Ovary (tissue), 9 donors: ENCODE data around the gene DDRGK1. TPM values are rescaled to one million over a fixed set of nuclear protein-coding genes. Genes with fewer than 3 reads are reported as not detected.
"Not testable (repeated sequence)": the region's sequence is repeated elsewhere in the genome, so short reads cannot be mapped to it uniquely, and the experiment has no call there.

Experiments used
- DNase-seq, 5 donors: peaks; one replicate each; pipeline ENCODE4 v3.0.0-alpha.2; 2019 to 2020
- H3K27ac ChIP-seq, 2 donors: fragments of 200-600 bp; one replicate each; pipeline versions ENCODE4 v1.5.1 to v1.8.0; 2019 to 2022
- H3K27me3 ChIP-seq: fragments of 200-600 bp; one replicate; pipeline ENCODE4 v1.8.0; 2022
- H3K36me3 ChIP-seq: fragments of 200-600 bp; sonication (generic); one replicate; pipeline ENCODE4 v1.5.1; 2019
- H3K4me1 ChIP-seq: one replicate; pipeline ENCODE4 v1.8.1; 2013; ENCODE audit warnings: mild to moderate bottlenecking, moderate library complexity; ENCODE audit not compliant: insufficient read depth
- H3K4me3 ChIP-seq: fragments of 200-600 bp; sonication (generic); one replicate; pipeline ENCODE4 v1.5.1; 2017
- H3K9me3 ChIP-seq, 2 donors: fragments of 200-600 bp in 1 of 2; sonication (generic) in 1 of 2; one replicate each; pipeline versions ENCODE4 v1.5.1 to v1.8.1; 2013 to 2019; ENCODE audit warnings: mild to moderate bottlenecking in 1 of 2, moderate library complexity in 1 of 2
- EP300 ChIP-seq: sonication (generic); formaldehyde crosslinking; IDR thresholded peaks from one replicate; pipeline ENCODE4 v1.6.1; 2017; ENCODE audit warnings: antibody characterized with exemption
- POLR2A ChIP-seq: fragments of 450-650 bp; IDR thresholded peaks from one replicate; pipeline ENCODE4 v1.6.1; 2017; ENCODE audit warnings: antibody characterized with exemption, mild to moderate bottlenecking, moderate library complexity
- WGBS, 3 donors: extraction: QIAGEN DNeasy Blood & Tissue Kit in 1 of 3; methylation state at CpG; one replicate each; pipeline versions ENCODE4 v1.1.5 to v1.1.7; 2013 to 2017; 5-methylcytosine and 5-hydroxymethylcytosine counted together
- intact Hi-C, 4 donors: fragments of 100-400 bp; cut with DNase I; formaldehyde crosslinking; loops; one replicate each; pipeline versions ENCODE4 v1.11.0 to v1.15.1; 2022 to 2023
- polyA plus RNA-seq, 2 donors: library from polyadenylated mRNA; stranded (reverse); fragments of 200-250 nt in 1 of 2; fragments of 350-450 nt in 1 of 2; fragmentation: Illumina TruSeq in 1 of 2; extraction: RNeasy Lipid Tissue Mini Kit (QIAGEN cat#74804) in 1 of 2; gene quantifications; one replicate each; pipeline ENCODE4 v1.2.3, GENCODE V29; 2013 to 2014
- total RNA-seq, 7 donors: library from RNA; depleted of rRNA in 2 of 7; stranded (reverse); fragments of >200 nt in 2 of 7; fragmentation: NEBNext Ultra II Directional in 3 of 7; extraction: Animal tissue kit (Norgen Biotek cat#: 25700) in 3 of 7; gene quantifications; one replicate each; pipeline versions ENCODE4 v1.1.0 to v1.2.4, GENCODE V29; 2016 to 2023
- TF ChIP-seq, protein P1 (sequence below), 3 donors: fragments of 450-650 bp in 2 of 3; fragments of 200-600 bp in 1 of 3; IDR thresholded peaks; one replicate each; pipeline versions ENCODE4 v1.5.1 to v1.8.0; 2016 to 2022; ENCODE audit warnings: antibody characterized with exemption in 3 of 3, mild to moderate bottlenecking in 1 of 3
- donor health status: DM: no; HTN: no; CAD: no; lungs with moderate emphysema.
- donor health status: DM: no; HTN: no; CAD: no.
- donor health status: Bipolar disorder and iron deficiency.
- donor health status: DM: yes; HTN: yes; CAD: no.
- donor health status: DM: no; HTN: no; CAD: no.
- donor health status: DM: yes; HTN: yes; CAD: no.

DDRGK1 gene
- total and polyA plus RNA-seq, 9 donors = 38.5 to 63.9 (median 52.5) TPM

DNA sequence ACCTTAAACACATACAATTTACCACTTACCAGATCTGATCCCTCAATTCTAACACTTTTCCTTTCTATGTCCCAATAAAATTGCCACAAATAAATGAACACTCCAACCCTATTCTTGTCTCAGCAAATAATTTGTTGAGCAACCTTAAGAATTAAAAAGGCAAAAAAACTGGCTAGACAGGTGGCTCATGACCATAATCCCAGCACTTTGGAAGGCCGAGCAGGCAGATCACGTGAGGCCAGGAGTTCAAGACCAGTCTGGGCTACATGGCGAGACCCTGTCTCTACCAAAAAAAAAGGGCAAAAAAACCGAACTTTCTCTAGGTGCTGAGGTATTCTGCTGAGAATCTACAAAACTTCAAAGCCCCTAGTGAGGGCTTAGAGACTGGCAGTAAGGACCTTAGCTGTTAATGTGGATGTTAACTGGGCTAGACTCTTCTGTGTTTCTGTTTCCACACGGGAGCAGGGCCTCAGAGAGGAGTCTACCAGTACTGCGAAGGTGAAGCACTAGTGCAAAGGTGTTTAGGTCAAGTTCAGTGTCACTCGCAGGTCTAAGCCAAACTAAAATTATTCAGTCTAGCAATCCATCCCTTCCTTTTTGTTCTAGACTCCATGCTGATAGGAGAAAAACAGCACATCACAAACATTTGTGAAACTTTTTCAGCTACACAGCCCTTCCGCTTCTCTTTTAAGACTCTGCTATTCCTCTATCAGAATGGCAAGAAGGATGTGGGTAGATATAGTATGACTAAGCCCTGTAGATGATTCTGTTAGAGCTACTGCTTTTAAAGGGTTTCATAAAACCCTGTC is 47.5 kb downstream of the DDRGK1 start:
- H3K9me3 ChIP-seq = no peaks in the 10 kb centered on the region
- TF ChIP-seq EP300 (no peak), POLR2A (no peak)
- TF ChIP-seq, protein P1, sequence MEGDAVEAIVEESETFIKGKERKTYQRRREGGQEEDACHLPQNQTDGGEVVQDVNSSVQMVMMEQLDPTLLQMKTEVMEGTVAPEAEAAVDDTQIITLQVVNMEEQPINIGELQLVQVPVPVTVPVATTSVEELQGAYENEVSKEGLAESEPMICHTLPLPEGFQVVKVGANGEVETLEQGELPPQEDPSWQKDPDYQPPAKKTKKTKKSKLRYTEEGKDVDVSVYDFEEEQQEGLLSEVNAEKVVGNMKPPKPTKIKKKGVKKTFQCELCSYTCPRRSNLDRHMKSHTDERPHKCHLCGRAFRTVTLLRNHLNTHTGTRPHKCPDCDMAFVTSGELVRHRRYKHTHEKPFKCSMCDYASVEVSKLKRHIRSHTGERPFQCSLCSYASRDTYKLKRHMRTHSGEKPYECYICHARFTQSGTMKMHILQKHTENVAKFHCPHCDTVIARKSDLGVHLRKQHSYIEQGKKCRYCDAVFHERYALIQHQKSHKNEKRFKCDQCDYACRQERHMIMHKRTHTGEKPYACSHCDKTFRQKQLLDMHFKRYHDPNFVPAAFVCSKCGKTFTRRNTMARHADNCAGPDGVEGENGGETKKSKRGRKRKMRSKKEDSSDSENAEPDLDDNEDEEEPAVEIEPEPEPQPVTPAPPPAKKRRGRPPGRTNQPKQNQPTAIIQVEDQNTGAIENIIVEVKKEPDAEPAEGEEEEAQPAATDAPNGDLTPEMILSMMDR (IDR thresholded peaks at IDR 0.05) = no peak
- no peak for DNase-seq
- no peaks in the 10 kb centered on the region for H3K36me3 ChIP-seq
- intact Hi-C loops = no loop called here
- no peak overlapping the region for H3K4me3 ChIP-seq
- H3K27me3 ChIP-seq = no peaks in the 10 kb centered on the region
- 64 to 74% (median 64%) methylated on average over 8 of the region's 8 CpGs for WGBS, 3 donors
- H3K4me1 ChIP-seq = peaks cover 8% of the 10 kb centered on the region
- H3K27ac ChIP-seq = no peak overlapping the region

DNA sequence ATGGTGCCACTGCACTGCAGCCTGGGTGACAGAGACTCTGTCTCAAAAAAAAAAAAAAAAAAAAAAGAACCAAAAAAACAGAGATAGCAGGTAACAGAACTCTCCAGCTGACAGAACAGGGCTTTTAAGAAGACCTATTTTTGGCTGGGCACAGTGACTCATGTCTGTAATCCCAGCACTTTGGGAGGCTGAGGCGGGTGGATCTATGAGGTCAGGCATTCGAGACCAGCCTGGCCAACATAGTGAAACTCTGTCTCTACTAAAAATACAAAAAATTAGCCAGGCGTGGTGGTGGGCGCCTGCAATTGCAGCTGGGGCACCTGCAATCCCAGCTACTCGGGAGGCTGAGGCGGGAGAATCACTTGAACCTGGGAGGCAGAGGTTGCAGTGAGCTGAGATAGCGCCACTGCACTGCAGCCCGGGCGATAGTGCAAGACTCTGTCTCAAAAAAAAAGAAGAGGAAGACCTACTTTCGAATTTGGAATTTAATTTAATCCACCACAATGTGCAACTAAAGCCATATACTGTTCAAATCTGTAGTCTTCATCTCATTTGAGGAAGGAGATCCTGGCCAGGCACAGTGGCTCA is 52.3 kb downstream of the DDRGK1 start:
- H3K4me3 ChIP-seq, H3K4me1 ChIP-seq, H3K27me3 ChIP-seq, H3K36me3 ChIP-seq, H3K9me3 ChIP-seq, DNase-seq, intact Hi-C loops, H3K27ac ChIP-seq: not testable (repeated sequence)
- WGBS, 3 donors = 87 to 93% (median 90%) methylated on average over 10 of the region's 10 CpGs

DNA sequence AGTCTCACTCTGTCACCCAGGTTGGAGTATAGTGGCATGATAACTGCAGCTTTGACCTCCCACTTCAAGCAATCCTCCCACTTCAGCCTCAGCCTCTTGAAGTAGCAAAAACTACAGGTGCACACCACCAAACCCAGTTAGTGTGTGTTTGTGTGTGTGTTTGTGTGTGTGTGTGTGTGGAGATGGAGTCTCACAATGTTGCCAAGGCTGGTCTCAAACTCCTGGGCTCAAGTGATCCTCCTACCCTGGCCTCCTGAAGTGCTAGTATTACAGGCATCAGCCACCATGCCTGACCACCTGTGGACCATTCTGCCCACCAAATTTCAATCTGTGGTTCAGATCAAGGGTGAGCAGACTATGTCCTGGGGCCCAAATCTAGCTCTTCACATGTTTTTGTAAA is 53.6 kb downstream of the DDRGK1 start:
- no peak for TF ChIP-seq POLR2A
- TF ChIP-seq EP300 = no peak
- TF ChIP-seq, protein P1 (IDR thresholded peaks at IDR 0.05) = no peak
- H3K27me3 ChIP-seq = no peaks in the 10 kb centered on the region
- H3K27ac ChIP-seq = no peak overlapping the region
- no peaks in the 10 kb centered on the region for H3K36me3 ChIP-seq
- intact Hi-C loops = no loop called here
- H3K9me3 ChIP-seq = no peaks in the 10 kb centered on the region
- no peak overlapping the region for H3K4me3 ChIP-seq
- no peaks in the 10 kb centered on the region for H3K4me1 ChIP-seq
- DNase-seq = no peak

DNA sequence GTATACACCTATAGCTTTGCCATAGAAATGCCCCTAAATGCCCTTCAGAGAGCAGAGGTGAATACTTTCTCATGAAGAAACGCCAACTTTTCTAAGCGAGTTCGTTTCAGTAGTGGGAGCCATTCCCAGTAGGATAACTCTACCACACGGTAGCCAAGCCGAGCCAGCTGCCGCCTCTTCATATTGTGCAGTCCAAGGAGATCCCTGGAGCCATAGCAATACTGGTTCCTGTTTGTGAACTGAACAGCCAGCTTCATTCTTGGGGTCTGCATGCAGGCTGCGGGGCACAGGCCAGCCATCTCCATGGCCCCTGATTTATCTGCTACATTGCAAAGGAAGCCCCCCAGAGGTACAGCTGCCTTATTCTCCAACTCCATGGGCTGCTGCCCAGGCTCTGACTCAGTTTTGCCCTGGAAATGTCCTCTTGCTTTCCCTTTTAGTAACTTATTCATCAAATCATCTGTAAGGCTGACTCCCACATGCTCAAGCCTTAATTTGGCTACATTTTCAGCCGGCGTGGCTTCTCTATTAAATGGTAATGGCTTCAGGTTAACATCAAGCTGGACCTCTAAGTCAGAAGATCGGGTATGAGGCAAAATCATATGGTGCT is 57.6 kb downstream of the DDRGK1 start:
- 70 to 80% (median 79%) methylated on average over 10 of the region's 10 CpGs for WGBS, 3 donors
- Histone ChIP-seq H3K4me3 (no peak overlapping the region), H3K27me3 (no peaks in the 10 kb centered on the region), H3K9me3 (no peaks in the 10 kb centered on the region), H3K27ac (no peak overlapping the region), H3K36me3 (no peaks in the 10 kb centered on the region), H3K4me1 (no peaks in the 10 kb centered on the region)
- intact Hi-C loops = no loop called here
- DNase-seq = no peak
- TF ChIP-seq, protein P1 (IDR thresholded peaks at IDR 0.05) = no peak
- TF ChIP-seq POLR2A (no peak), EP300 (no peak)

DNA sequence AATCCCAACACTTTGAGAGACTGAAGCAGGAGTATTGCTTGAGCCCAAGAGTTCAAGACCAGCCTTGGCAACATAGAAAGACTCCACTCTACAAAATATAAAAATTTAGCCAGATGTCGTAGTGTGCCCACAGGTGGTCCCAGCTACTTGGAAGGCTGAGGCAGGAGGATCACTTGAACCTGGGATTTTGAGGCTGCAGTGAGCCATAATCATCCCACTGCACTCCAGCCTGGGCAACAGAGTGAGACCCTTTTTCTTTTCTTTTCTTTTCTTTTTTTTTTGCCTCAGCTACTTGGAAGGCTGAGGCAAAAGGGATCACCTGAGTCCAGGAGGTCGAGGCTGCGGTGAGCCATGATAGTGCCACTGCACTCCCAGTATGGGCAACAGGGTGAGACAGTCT is 62.7 kb downstream of the DDRGK1 start:
- H3K4me1 ChIP-seq = no peaks in the 10 kb centered on the region
- no peak for DNase-seq
- intact Hi-C loops = no loop called here
- H3K27me3 ChIP-seq = no peaks in the 10 kb centered on the region
- TF ChIP-seq POLR2A (no peak), EP300 (no peak)
- no peaks in the 10 kb centered on the region for H3K9me3 ChIP-seq
- no peak overlapping the region for H3K4me3 ChIP-seq
- 94 to 99% (median 97%) methylated on average over 3 of the region's 3 CpGs for WGBS, 3 donors
- no peak overlapping the region for H3K27ac ChIP-seq
- H3K36me3 ChIP-seq = no peaks in the 10 kb centered on the region

Other genes starting within 250 kb of the DDRGK1 start
- 1 to 10 TPM in 1 of 7 donors, under 1 TPM in 4, not detected in 2; 0.73 to 1.2 (median 0.95) TPM for gene GNRH2, start 161.1 kb downstream of the DDRGK1 start, total RNA-seq
- gene GNRH2, start 161.1 kb downstream of the DDRGK1 start, polyA plus RNA-seq = 1 to 10 TPM in 1 of 2 donors, not detected in 1; 2.2 TPM
- 10 to 100 TPM; 40.8 to 65.8 (median 51.9) TPM for gene MRPS26, start 158.6 kb downstream of the DDRGK1 start, total RNA-seq
- gene MRPS26, start 158.6 kb downstream of the DDRGK1 start, polyA plus RNA-seq = 10 to 100 TPM; 18.4 to 65.6 TPM
- under 1 TPM in 1 of 7 donors, not detected in 6; 0.61 TPM for gene OXT, start 133.1 kb downstream of the DDRGK1 start, total RNA-seq
- under 1 TPM in 1 of 2 donors, not detected in 1; 0.86 TPM for gene OXT, start 133.1 kb downstream of the DDRGK1 start, polyA plus RNA-seq
- not detected for gene AVP, start 120.0 kb downstream of the DDRGK1 start, total RNA-seq
- not detected for gene AVP, start 120.0 kb downstream of the DDRGK1 start, polyA plus RNA-seq
- 10 to 100 TPM in 5 of 7 donors, 1 to 10 TPM in 2; 8.8 to 13.2 (median 11.8) TPM for gene FASTKD5, start 44.8 kb downstream of the DDRGK1 start, total RNA-seq
- 10 to 100 TPM in 1 of 2 donors, 1 to 10 TPM in 1; 9.4 to 15.2 TPM for gene FASTKD5, start 44.8 kb downstream of the DDRGK1 start, polyA plus RNA-seq
- gene UBOX5, start 44.8 kb downstream of the DDRGK1 start, total RNA-seq = 10 to 100 TPM in 1 of 7 donors, 1 to 10 TPM in 6; 4.2 to 10.2 (median 7.3) TPM
- 1 to 10 TPM; 5.2 to 5.5 TPM for gene UBOX5, start 44.8 kb downstream of the DDRGK1 start, polyA plus RNA-seq
- 10 to 100 TPM; 13.2 to 27.4 (median 18.2) TPM for gene LZTS3, start 31.1 kb downstream of the DDRGK1 start, total RNA-seq
- gene LZTS3, start 31.1 kb downstream of the DDRGK1 start, polyA plus RNA-seq = 10 to 100 TPM in 1 of 2 donors, 1 to 10 TPM in 1; 4.2 to 22.8 TPM
- 10 to 100 TPM; 19.2 to 55.3 (median 37.3) TPM for gene ITPA, start 4.8 kb upstream of the DDRGK1 start, total RNA-seq
- gene ITPA, start 4.8 kb upstream of the DDRGK1 start, polyA plus RNA-seq = 10 to 100 TPM; 15.8 to 29.7 TPM
- 10 to 100 TPM in 1 of 7 donors, 1 to 10 TPM in 2, under 1 TPM in 3, not detected in 1; 0.12 to 10.2 (median 1.3) TPM for gene SLC4A11, start 34.5 kb upstream of the DDRGK1 start, total RNA-seq
- under 1 TPM; 0.17 to 0.55 TPM for gene SLC4A11, start 34.5 kb upstream of the DDRGK1 start, polyA plus RNA-seq
- gene DNAAF9, start 203.0 kb upstream of the DDRGK1 start, total RNA-seq = 10 to 100 TPM; 11.0 to 20.3 (median 17.5) TPM
- gene DNAAF9, start 203.0 kb upstream of the DDRGK1 start, polyA plus RNA-seq = 10 to 100 TPM; 10.3 to 19.8 TPM